Measurements from ENCODE around the gene TWIST2. TPM values are rescaled to one million over a fixed set of nuclear protein-coding genes. Genes with fewer than 3 reads are reported as not detected.

The TWIST2 gene
- total and polyA plus RNA-seq, 9 of the 15 experiments (the other 6 are each of a cell fraction or from before 2014, with no cell fraction given): not detected

GRCh38 chr2:238838786-238839327 lies 9.0 kb upstream of the TWIST2 start:
- Histone ChIP-seq H3K4me2 (ENCODE audit: insufficient read depth, low read length) (no peak overlapping the region), H2AFZ (ENCODE audit: low read depth, low read length) (no peak overlapping the region), H3K4me3 (no peak overlapping the region), H3K79me2 (ENCODE audit: control insufficient read depth, insufficient read depth, low read length) (no peaks in the 10 kb centered on the region), H3K9ac (ENCODE audit: insufficient read depth in 1 of 2, low read depth in 2 of 2, low read length in 2 of 2) (no peak overlapping the region), H3K9me1 (ENCODE audit: control insufficient read depth, insufficient read depth, low read length) (no peaks in the 10 kb centered on the region), H4K20me1 (replicated peaks; ENCODE audit: control insufficient read depth, insufficient read depth, low read length) (no peaks in the 10 kb centered on the region), H3K9me3 (replicated peaks; ENCODE audit: control insufficient read depth, insufficient read depth, low read depth, low read length) (no peaks in the 10 kb centered on the region), H3K4me1 (replicated peaks in 1 of 2; ENCODE audit: control insufficient read depth in 2 of 2, insufficient read depth in 2 of 2, low read length in 2 of 2) (no peaks in the 10 kb centered on the region), H3K27ac (ENCODE audit: extremely low read depth, low read depth, low read length) (no peak overlapping the region), H3K36me3 (ENCODE audit: control insufficient read depth, insufficient read depth, low read length) (no peaks in the 10 kb centered on the region), H3K27me3 (ENCODE audit: control insufficient read depth in 2 of 2, insufficient read depth in 2 of 2, low read length in 2 of 2) (no peaks in the 10 kb centered on the region; a peak in 1 of 5 replicates)
- BruUV-seq (replicated peaks): no TSS peak
- intact Hi-C loops (cut with micrococcal nuclease) (no loop called here), in situ Hi-C loops (cut with MboI) (no loop called here)
- DNase-seq (ENCODE audit: extremely low read depth in 1 of 4, low spot score in 3 of 4) (no peak), ATAC-seq (no peak), FAIRE-seq (no peak)
- ChIA-PET CTCF (ENCODE audit: low intra/inter-chr PET ratio) (no interaction called here), POLR2A (no interaction called here)
- no peak for TF ChIP-seq TRIM28 (IDR thresholded peaks at IDR 0.05)
- no peak for TF ChIP-seq USF2 (CRISPR knock-in tag; IDR thresholded peaks at IDR 0.05)
- no peak for TF ChIP-seq TFAM (CRISPR knock-in tag; conservative IDR thresholded peaks at IDR 0.05)
- no peak for TF ChIP-seq MIER1 (IDR thresholded peaks at IDR 0.05; ENCODE audit: low read depth)
- TF ChIP-seq CBX8 (IDR thresholded peaks at IDR 0.05; ENCODE audit: borderline replicate concordance, extremely low read depth, low read depth, low read length, poor library complexity, severe bottlenecking): no peak
- TF ChIP-seq CBX3 (IDR thresholded peaks at IDR 0.05; ENCODE audit: borderline replicate concordance in 1 of 2, low read length in 2 of 2): no peak

Measured in K562 (cell line).